Measurements from ENCODE around the gene EIPR1. TPM values are rescaled to one million over a fixed set of nuclear protein-coding genes. Genes with fewer than 3 reads are reported as not detected.
"Not testable (repeated sequence)": the region's sequence is repeated elsewhere in the genome, so short reads cannot be mapped to it uniquely, and the experiment has no call there.

Gene EIPR1
- total and polyA plus RNA-seq, 2 experiments from 2014 or later = 17.4 to 46.3 TPM

- not testable (repeated sequence) for H3K36me3 ChIP-seq (ENCODE audit: insufficient read depth); H3K79me2 ChIP-seq (replicated peaks; ENCODE audit: insufficient read depth); H3K4me3 Mint-ChIP-seq; H3K4me1 Mint-ChIP-seq; H3K4me2 ChIP-seq; H3F3A ChIP-seq (replicated peaks; ENCODE audit: low read depth); ATAC-seq; H3K27ac Mint-ChIP-seq; H3K9me3 Mint-ChIP-seq; DNase-seq (ENCODE audit: low spot score); H3K27ac ChIP-seq (ENCODE audit: low read depth); H3K4me1 ChIP-seq (ENCODE audit: insufficient read depth); H3K27me3 Mint-ChIP-seq (ENCODE audit: insufficient read depth, low read depth, poor library complexity); H4K20me1 ChIP-seq (replicated peaks; ENCODE audit: insufficient read depth); H3K27me3 ChIP-seq (ENCODE audit: insufficient read depth); H3K9me2 ChIP-seq (ENCODE audit: insufficient read depth); H3K4me3 ChIP-seq; H3K36me3 Mint-ChIP-seq (ENCODE audit: low read depth); H2AFZ ChIP-seq
These were observed 196.8 kb downstream of the EIPR1 start for GRCh38 chr2:3180909-3181221.

DNA sequence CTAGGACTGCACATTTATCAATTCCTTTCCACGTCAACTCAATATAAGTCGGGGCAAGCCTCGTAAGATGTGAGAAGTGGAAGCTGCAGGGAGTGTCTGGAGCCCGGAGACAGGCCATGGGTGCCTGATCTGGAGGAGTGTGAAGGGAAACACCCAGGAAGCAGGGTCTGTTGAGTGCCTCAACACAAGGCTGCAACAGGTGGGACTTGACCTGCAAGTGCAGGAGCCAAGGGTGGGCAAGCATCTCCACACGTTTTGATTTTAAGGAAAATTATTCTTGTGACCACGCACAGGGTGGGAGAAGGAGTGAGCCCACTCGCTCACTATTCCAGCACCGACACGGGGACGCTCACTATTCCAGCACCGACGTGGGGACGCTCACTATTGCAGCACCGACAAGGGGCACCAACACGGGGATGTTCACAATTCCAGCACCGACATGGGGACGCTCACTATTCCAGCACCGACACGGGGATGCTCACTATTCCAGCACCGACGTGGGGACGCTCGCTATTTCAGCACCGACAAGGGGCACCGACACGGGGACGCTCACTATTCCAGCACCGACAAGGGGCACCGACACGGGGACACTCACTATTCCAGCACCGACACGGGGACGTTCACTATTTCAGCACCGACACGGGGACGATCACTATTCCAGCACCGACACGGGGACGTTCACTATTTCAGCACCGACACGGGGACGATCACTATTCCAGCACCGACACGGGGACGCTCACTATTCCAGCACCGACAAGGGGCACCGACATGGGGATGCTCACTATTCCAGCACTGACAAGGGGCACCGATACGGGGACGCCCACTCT lies 197.3 kb downstream of the EIPR1 start:
- no peaks in the 10 kb centered on the region for H3K79me2 ChIP-seq (replicated peaks; ENCODE audit: insufficient read depth)
- H3K27me3 ChIP-seq (ENCODE audit: insufficient read depth) = no peaks in the 10 kb centered on the region
- Mint-ChIP-seq H3K9me3 (peaks cover 8% of the 10 kb centered on the region; the same call in 1 of the 3 replicates), H3K36me3 (ENCODE audit: low read depth) (no peaks in the 10 kb centered on the region; the same call in 1 of the 3 replicates), H3K27me3 (ENCODE audit: insufficient read depth, low read depth, poor library complexity) (peaks cover 7% of the 10 kb centered on the region), H3K4me1 (no peaks in the 10 kb centered on the region), H3K4me3 (no peak overlapping the region), H3K27ac (no peak overlapping the region)
- no peak for ATAC-seq
- H3F3A ChIP-seq (replicated peaks; ENCODE audit: low read depth) = no peaks in the 10 kb centered on the region
- DNase-seq (ENCODE audit: low spot score) = no peak
- H3K36me3 ChIP-seq (ENCODE audit: insufficient read depth) = no peaks in the 10 kb centered on the region
- no peaks in the 10 kb centered on the region for H3K9me2 ChIP-seq (ENCODE audit: insufficient read depth)
- H2AFZ ChIP-seq = no peak overlapping the region
- H4K20me1 ChIP-seq (replicated peaks; ENCODE audit: insufficient read depth) = no peaks in the 10 kb centered on the region
- no peak overlapping the region for H3K4me3 ChIP-seq
- H3K4me2 ChIP-seq = no peak overlapping the region
- no peaks in the 10 kb centered on the region for H3K4me1 ChIP-seq (ENCODE audit: insufficient read depth)
- H3K27ac ChIP-seq (ENCODE audit: low read depth) = no peak overlapping the region
- TF ChIP-seq NANOG (IDR thresholded peaks at IDR 0.05; ENCODE audit: borderline replicate concordance) (no peak), ZNF114 (CRISPR knock-in tag; IDR thresholded peaks at IDR 0.05) (no peak), CREB1 (CRISPR knock-in tag; IDR thresholded peaks at IDR 0.05; ENCODE audit: low read depth) (no peak), EZH2 (IDR thresholded peaks at IDR 0.05; ENCODE audit: low read depth, unreplicated experiment) (no peak), JUNB (IDR thresholded peaks at IDR 0.05; ENCODE audit: unreplicated experiment) (no peak), POLR2AphosphoS5 (IDR thresholded peaks at IDR 0.05; ENCODE audit: low read depth) (no peak), EZH2phosphoT487 (IDR thresholded peaks at IDR 0.05; ENCODE audit: unreplicated experiment) (no peak), CTCF (conservative IDR thresholded peaks at IDR 0.05; ENCODE audit: low read depth in 2 of 2) (no peak), STAT1 (IDR thresholded peaks at IDR 0.05; ENCODE audit: unreplicated experiment) (no peak)
- TF ChIP-seq, protein P1, sequence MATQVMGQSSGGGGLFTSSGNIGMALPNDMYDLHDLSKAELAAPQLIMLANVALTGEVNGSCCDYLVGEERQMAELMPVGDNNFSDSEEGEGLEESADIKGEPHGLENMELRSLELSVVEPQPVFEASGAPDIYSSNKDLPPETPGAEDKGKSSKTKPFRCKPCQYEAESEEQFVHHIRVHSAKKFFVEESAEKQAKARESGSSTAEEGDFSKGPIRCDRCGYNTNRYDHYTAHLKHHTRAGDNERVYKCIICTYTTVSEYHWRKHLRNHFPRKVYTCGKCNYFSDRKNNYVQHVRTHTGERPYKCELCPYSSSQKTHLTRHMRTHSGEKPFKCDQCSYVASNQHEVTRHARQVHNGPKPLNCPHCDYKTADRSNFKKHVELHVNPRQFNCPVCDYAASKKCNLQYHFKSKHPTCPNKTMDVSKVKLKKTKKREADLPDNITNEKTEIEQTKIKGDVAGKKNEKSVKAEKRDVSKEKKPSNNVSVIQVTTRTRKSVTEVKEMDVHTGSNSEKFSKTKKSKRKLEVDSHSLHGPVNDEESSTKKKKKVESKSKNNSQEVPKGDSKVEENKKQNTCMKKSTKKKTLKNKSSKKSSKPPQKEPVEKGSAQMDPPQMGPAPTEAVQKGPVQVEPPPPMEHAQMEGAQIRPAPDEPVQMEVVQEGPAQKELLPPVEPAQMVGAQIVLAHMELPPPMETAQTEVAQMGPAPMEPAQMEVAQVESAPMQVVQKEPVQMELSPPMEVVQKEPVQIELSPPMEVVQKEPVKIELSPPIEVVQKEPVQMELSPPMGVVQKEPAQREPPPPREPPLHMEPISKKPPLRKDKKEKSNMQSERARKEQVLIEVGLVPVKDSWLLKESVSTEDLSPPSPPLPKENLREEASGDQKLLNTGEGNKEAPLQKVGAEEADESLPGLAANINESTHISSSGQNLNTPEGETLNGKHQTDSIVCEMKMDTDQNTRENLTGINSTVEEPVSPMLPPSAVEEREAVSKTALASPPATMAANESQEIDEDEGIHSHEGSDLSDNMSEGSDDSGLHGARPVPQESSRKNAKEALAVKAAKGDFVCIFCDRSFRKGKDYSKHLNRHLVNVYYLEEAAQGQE (IDR thresholded peaks at IDR 0.05; ENCODE audit: unreplicated experiment) = no peak
- TF ChIP-seq, protein P2, sequence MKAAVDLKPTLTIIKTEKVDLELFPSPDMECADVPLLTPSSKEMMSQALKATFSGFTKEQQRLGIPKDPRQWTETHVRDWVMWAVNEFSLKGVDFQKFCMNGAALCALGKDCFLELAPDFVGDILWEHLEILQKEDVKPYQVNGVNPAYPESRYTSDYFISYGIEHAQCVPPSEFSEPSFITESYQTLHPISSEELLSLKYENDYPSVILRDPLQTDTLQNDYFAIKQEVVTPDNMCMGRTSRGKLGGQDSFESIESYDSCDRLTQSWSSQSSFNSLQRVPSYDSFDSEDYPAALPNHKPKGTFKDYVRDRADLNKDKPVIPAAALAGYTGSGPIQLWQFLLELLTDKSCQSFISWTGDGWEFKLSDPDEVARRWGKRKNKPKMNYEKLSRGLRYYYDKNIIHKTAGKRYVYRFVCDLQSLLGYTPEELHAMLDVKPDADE (IDR thresholded peaks at IDR 0.05) = no peak
